Measurements from ENCODE around the gene TXNDC5. TPM values are rescaled to one million over a fixed set of nuclear protein-coding genes. Genes with fewer than 3 reads are reported as not detected.

TXNDC5 gene
- total and polyA plus RNA-seq, 2 of the 13 experiments (the other 11 are each of a cell fraction or from before 2014, with no cell fraction given), result 287 to 578 TPM

GRCh38 chr6:7910654-7911344 is at the start of gene TXNDC5 (continued):
- TF ChIP-seq ZXDC (CRISPR knock-in tag; IDR thresholded peaks at IDR 0.05) (no peak), NFE2 (CRISPR knock-in tag; IDR thresholded peaks at IDR 0.05) (no peak), MYC (CRISPR knock-in tag; IDR thresholded peaks at IDR 0.05; ENCODE audit: borderline replicate concordance) (no peak), ZNF740 (CRISPR knock-in tag; IDR thresholded peaks at IDR 0.05) (no peak), TFDP1 (CRISPR knock-in tag; IDR thresholded peaks at IDR 0.05; ENCODE audit: borderline replicate concordance) (peak; percentile 78), KAT8 (CRISPR knock-in tag; IDR thresholded peaks at IDR 0.05) (peak; percentile 73), TAF1 (CRISPR knock-in tag; IDR thresholded peaks at IDR 0.05) (peak; percentile 78), PHF5A (CRISPR knock-in tag; IDR thresholded peaks at IDR 0.05; ENCODE audit: low read depth, unreplicated experiment) (no peak), BATF2 (CRISPR knock-in tag; IDR thresholded peaks at IDR 0.05) (no peak), ZNF841 (CRISPR knock-in tag; IDR thresholded peaks at IDR 0.05; ENCODE audit: borderline replicate concordance) (no peak), ZNF12 (CRISPR knock-in tag; IDR thresholded peaks at IDR 0.05) (no peak), DR1 (CRISPR knock-in tag; IDR thresholded peaks at IDR 0.05) (0 out of 2 replicates have a peak, but pooled peaks have one; percentile 28), ZNF749 (CRISPR knock-in tag; IDR thresholded peaks at IDR 0.05; ENCODE audit: borderline replicate concordance) (0 out of 2 replicates have a peak, but pooled peaks have one; percentile 49), GMEB1 (CRISPR knock-in tag; IDR thresholded peaks at IDR 0.05; ENCODE audit: borderline replicate concordance) (no peak; the same call in 1 of the 2 replicates), ETV5 (CRISPR knock-in tag; IDR thresholded peaks at IDR 0.05; ENCODE audit: borderline replicate concordance) (peak; percentile 49; the same call in 1 of the 2 replicates), RERE (CRISPR knock-in tag; IDR thresholded peaks at IDR 0.05; ENCODE audit: low read depth) (no peak), FOXK1 (CRISPR knock-in tag; IDR thresholded peaks at IDR 0.05; ENCODE audit: borderline replicate concordance, low read depth) (no peak)

Data from HepG2 (cell line).